ENCODE measurements around the gene SGF29.
"Not testable (repeated sequence)": the region's sequence is repeated elsewhere in the genome, so short reads cannot be mapped to it uniquely, and the experiment has no call there.

The SGF29 gene

GRCh38 chr16:28639959-28640358 is 86.2 kb downstream of the SGF29 start:
- H3K4me1 Mint-ChIP-seq; H3K27ac Mint-ChIP-seq; H3K9me3 Mint-ChIP-seq; H3K27me3 Mint-ChIP-seq (ENCODE audit: low read depth, poor library complexity); DNase-seq; H3K4me3 Mint-ChIP-seq; H3K36me3 Mint-ChIP-seq (ENCODE audit: low read depth): not testable (repeated sequence)
